Thoracic aorta (tissue), 2 donors: ENCODE measurements around the gene BOLA3. TPM values are rescaled to one million over a fixed set of nuclear protein-coding genes. Genes with fewer than 3 reads are reported as not detected.

Experiments used
- ATAC-seq: fragments of 150-250 bp; one replicate; pipeline ENCODE4 v1.8.0; 2017; ENCODE audit warnings: low read depth; ENCODE audit not compliant: insufficient number of reproducible peaks, low FRiP score
- DNase-seq: peaks from one replicate; pipeline ENCODE4 v3.0.0-alpha.2; 2020; ENCODE audit warnings: low spot score
- H3K27ac ChIP-seq, 2 donors: fragments of 200-600 bp; sonication (generic); 1 replicate in 1 of 2; 2 replicates in 1 of 2; pipeline ENCODE4 v1.5.1; 2016; ENCODE audit warnings: mild to moderate bottlenecking in 2 of 2, moderate library complexity in 2 of 2
- H3K27me3 ChIP-seq: fragments of 200-600 bp; sonication (generic); replicated peaks from 2 replicates; pipeline ENCODE4 v1.6.0; 2016; ENCODE audit warnings: mild to moderate bottlenecking; ENCODE audit not compliant: insufficient read depth
- H3K36me3 ChIP-seq: fragments of 200-600 bp; sonication (generic); one replicate; pipeline ENCODE4 v1.5.1; 2016
- H3K4me1 ChIP-seq, 2 donors: fragments of 200-600 bp; sonication (generic); 1 replicate in 1 of 2; 2 replicates in 1 of 2; pipeline versions ENCODE4 v1.5.1 to v1.6.0; 2016; ENCODE audit warnings: low read depth in 2 of 2, mild to moderate bottlenecking in 1 of 2; ENCODE audit not compliant: control insufficient read depth in 1 of 2
- H3K4me3 ChIP-seq: fragments of 200-600 bp; sonication (generic); 2 replicates; pipeline ENCODE4 v1.5.1; 2016; ENCODE audit warnings: mild to moderate bottlenecking
- H3K9me3 ChIP-seq: fragments of 200-600 bp; sonication (generic); 2 replicates; pipeline ENCODE4 v1.5.1; 2016
- CTCF ChIP-seq: fragments of 200-600 bp; sonication (generic); IDR thresholded peaks from one replicate; pipeline ENCODE4 v1.5.1; 2019; ENCODE audit warnings: antibody characterized with exemption
- total RNA-seq, 2 donors: library from RNA; depleted of rRNA; stranded (reverse); fragments of >200 nt; gene quantifications; one replicate each; pipeline versions ENCODE4 v1.1.0 to v1.2.3, GENCODE V29; 2016

Gene BOLA3
- total RNA-seq, 2 donors from 2014 or later: 17.2 to 21.1 TPM

GRCh38 chr2:74101574-74102300, 46.0 kb downstream of the BOLA3 start:
- no peaks in the 10 kb centered on the region for H3K4me1 ChIP-seq
- ATAC-seq (no peak), DNase-seq (no peak)
- H3K27ac ChIP-seq: no peak overlapping the region
- no peaks in the 10 kb centered on the region for H3K27me3 ChIP-seq
- H3K9me3 ChIP-seq: no peaks in the 10 kb centered on the region
- H3K4me3 ChIP-seq: no peak overlapping the region
- H3K36me3 ChIP-seq: peaks cover 23% of the 10 kb centered on the region
- no peak for TF ChIP-seq CTCF

GRCh38 chr2:74100254-74101216, 47.2 kb downstream of the BOLA3 start:
- no peak for ATAC-seq
- Histone ChIP-seq H3K4me1 (no peaks in the 10 kb centered on the region), H3K27ac (no peak overlapping the region), H3K9me3 (no peaks in the 10 kb centered on the region), H3K4me3 (no peak overlapping the region), H3K27me3 (no peaks in the 10 kb centered on the region), H3K36me3 (peaks cover 23% of the 10 kb centered on the region)
- no peak for TF ChIP-seq CTCF
- no peak for DNase-seq

GRCh38 chr2:74099835-74100234, 47.9 kb downstream of the BOLA3 start:
- no peaks in the 10 kb centered on the region for H3K27me3 ChIP-seq
- no peak for TF ChIP-seq CTCF
- no peak for DNase-seq
- H3K27ac ChIP-seq: no peak overlapping the region
- no peak for ATAC-seq
- peaks cover 23% of the 10 kb centered on the region for H3K36me3 ChIP-seq
- no peaks in the 10 kb centered on the region for H3K4me1 ChIP-seq
- H3K9me3 ChIP-seq: no peaks in the 10 kb centered on the region
- no peak overlapping the region for H3K4me3 ChIP-seq

- TF ChIP-seq CTCF: no peak
- Histone ChIP-seq H3K27me3 (no peaks in the 10 kb centered on the region), H3K4me3 (no peak overlapping the region), H3K9me3 (no peaks in the 10 kb centered on the region), H3K27ac (no peak overlapping the region), H3K4me1 (no peaks in the 10 kb centered on the region), H3K36me3 (peaks cover 23% of the 10 kb centered on the region)
- DNase-seq (no peak), ATAC-seq (no peak)
These were observed 48.4 kb downstream of the BOLA3 start for GRCh38 chr2:74099271-74099670.

- Histone ChIP-seq H3K36me3 (peaks cover 35% of the 10 kb centered on the region), H3K9me3 (no peaks in the 10 kb centered on the region), H3K27ac (no peak overlapping the region), H3K27me3 (no peaks in the 10 kb centered on the region), H3K4me3 (no peak overlapping the region), H3K4me1 (no peaks in the 10 kb centered on the region)
- no peak for TF ChIP-seq CTCF
- ATAC-seq: no peak
- DNase-seq: no peak
These were observed 50.1 kb downstream of the BOLA3 start for GRCh38 chr2:74097574-74097973.
